ENCODE measurements around the gene AJAP1.

The AJAP1 gene

DNA sequence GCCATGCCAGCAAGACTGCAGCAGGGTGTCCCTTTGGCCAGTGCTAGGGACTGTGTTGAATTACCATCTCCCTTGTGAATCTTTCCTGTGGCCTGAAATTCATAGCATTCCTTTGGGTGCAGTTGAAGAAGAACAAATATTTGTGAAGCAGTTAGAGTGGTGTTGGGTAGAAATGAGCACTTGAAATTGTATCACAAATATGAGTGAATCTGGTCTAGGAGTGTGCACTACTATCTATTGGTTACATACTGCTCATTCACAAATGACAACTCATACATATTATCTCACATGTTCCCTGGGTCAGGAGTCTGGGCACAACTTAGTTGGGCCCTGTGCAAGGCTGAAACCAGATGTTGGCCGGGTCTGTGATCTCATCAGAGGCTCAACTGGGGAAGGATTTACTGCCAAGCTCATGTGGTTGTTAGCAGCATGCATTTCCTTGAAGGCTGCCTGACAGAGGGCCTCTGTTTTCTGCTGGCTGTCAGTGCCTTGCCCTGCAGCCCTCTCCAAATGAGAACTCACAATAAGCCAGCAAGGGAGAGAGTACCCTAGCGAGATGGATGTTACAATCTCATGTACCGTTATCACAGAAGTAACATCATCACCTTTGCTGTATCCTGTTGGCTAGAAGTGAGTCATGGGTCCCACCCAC, 23.8 kb downstream of the AJAP1 start:
- DNase-seq (ENCODE audit: low read depth in 3 of 3, low spot score in 1 of 3): no peak

DNA sequence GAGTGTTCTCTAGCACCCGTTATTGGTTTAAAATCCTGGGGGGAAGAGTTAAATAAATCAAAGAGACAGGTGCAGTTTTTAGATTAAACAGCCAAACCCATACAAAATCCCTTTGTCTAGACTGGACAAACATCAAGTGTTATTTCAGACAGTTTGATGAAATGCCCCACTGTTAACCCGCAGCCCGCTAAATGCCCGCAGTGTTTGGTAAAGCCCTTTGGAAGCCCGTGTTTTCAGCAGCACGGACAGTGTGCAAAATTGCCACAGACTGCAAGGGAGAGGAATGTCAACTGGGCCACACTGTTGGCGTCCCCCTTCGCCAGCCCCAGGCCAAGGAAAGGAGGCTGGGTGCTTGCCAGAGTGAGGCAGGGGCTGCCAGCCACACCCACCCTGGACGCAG, 26.6 kb downstream of the AJAP1 start:
- DNase-seq (ENCODE audit: low read depth in 3 of 3, low spot score in 1 of 3): no peak

DNA sequence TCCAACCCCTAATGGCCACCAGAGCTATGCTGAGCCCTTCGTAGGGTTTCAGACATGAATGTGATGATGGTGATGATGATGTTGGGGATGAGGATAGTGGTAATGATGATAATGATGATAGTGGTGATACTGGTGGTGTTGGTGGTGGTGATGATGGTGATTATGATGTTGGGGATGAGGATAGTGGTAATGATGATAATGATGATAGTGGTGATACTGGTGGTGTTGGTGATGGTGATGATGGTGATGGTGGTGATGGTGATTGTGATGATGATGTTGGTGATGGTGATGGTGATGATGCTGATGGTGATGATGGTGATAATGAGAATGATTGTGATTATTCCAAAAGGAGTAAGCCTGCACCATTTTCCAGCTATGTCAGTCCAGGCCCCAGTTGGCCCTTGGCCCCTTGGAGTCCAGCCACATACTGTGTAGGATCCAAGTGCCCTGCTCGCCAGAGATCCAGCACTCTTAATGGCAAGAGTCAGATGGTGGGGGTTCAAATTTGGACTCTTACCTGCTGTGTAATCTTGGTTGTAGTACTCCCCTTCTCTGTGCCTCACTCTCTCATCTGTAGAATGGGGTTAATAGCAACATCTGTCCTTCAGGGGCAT, 28.3 kb downstream of the AJAP1 start:
- no peak for DNase-seq (ENCODE audit: low read depth in 3 of 3, low spot score in 1 of 3)

GRCh38 chr1:4684136-4684535, 29.7 kb downstream of the AJAP1 start:
- no peak for DNase-seq (ENCODE audit: low read depth in 3 of 3, low spot score in 1 of 3)

DNA sequence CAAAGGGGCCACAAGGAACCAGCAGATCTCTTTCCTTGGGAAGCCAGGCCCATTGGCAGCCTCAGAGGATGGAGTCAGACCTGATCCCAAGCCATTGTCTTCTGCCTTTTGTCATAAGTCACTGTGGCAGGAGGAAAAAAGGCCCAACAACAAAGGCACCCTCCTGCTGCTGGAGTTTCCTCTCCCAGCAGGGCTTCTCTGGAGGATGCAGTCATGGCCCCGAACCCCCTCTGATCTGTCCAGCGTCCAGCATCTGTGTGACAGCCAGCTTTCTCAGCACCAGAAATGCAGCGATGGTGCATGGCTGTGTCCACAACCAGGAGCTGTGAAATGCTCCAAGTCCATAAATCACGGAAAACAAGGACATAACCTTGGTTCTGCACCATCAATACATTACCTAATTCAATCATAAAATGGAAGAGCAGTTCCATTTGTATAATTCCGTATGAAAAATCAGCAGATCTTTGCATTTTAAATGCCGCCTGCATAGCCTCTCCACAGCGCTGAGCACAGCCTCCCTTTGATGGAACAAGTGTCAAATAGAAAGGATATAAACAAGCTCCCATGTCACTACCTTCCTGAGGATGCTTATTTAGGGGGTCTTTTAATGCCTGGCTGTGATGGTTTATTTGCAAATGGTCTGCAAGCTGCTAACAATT, 30.6 kb downstream of the AJAP1 start:
- no peak for DNase-seq (ENCODE audit: low read depth in 3 of 3, low spot score in 1 of 3)

DNA sequence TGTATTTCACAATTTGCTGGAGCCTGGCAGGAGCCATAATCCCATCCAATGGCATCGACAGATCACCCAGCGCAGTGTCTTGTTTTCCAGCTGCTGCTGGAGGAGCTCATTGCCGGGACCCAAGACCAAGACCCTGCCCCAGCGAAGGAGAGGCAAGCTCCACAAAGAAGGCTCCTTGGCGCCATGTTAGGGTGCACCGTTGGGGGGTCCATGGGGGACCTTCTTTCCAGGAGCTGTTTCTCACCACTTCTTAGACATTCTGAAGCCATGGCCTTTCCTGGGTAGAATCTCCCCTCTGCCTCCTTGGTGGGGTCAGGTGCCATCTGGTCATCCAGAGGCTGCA, 31.1 kb downstream of the AJAP1 start:
- DNase-seq (ENCODE audit: low read depth in 3 of 3, low spot score in 1 of 3): no peak

GRCh38 chr1:4687943-4688342, 33.5 kb downstream of the AJAP1 start:
- no peak for DNase-seq (ENCODE audit: low read depth in 3 of 3, low spot score in 1 of 3)

DNA sequence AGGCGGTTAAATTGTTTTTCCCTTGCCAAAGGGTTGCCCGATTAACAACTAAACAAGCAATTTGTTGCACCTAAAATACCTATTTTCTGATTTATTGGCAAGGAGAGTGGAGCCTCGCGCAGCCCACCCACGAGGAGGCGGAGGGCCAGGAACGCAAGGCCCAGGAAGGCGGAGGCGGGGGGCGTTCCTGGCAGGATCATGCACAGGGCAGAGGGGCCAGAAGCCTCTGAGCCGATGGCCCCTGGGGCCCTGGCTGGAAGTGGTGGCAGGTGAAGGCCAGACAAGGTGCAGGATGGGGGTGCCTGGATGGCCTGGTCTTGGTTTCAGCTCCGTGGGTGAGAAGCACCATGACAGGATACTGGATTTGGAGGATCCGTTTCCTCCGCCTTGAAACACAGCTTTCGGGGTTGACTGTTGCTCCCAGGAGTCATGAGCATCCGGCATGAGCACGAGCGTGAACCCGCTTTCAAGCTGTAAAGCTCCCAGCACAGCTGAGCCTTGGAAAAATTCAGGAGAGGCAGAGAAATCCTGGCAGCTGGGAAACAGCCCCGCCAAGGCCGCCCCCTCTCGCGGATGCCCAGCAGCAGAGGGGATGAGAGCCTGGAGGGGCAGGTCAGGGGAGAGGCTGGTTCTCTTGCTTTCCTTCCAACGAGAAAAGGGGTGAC, 35.0 kb downstream of the AJAP1 start:
- no peak for DNase-seq (ENCODE audit: low read depth in 3 of 3, low spot score in 1 of 3)

- DNase-seq (ENCODE audit: low read depth in 3 of 3, low spot score in 1 of 3): no peak
Measured at GRCh38 chr1:4689941-4690635, 35.7 kb downstream of the AJAP1 start.

DNA sequence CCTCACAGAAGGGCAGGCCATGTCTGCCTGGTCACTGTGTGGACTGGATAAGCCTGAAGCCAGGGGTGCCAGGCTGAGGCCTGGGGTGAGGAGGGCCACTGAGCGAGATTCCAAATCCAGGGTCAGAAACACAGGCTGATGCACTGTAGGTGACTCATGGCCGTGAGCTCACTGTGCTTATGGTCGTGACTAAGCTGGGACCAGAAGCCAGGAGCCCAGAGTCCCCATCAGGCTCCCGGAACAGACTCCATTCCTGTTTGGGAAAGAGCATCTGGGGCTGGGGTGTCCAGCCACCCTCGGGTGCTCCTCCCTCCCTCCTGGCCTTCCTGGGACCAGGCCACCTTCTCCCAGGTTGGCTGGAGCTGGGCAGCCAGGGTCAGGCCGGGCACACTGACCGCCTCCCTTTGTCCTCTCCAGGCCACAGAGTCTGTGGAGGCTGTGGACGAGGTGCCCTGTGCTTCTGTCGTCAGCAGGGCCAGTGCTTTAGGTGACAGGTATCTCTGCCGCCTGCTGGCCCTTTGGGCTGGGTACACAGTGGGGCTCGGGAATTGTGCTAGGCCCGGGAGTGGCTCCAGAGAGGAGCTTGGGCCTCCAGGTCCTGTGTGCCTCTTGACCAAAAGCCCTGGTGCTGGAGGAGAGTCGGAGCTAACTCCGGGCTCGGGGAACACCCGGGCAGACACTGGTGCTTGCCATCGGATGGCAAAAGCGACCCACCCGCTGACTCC, 36.7 kb downstream of the AJAP1 start:
- DNase-seq (ENCODE audit: low read depth in 3 of 3, low spot score in 1 of 3): no peak

DNA sequence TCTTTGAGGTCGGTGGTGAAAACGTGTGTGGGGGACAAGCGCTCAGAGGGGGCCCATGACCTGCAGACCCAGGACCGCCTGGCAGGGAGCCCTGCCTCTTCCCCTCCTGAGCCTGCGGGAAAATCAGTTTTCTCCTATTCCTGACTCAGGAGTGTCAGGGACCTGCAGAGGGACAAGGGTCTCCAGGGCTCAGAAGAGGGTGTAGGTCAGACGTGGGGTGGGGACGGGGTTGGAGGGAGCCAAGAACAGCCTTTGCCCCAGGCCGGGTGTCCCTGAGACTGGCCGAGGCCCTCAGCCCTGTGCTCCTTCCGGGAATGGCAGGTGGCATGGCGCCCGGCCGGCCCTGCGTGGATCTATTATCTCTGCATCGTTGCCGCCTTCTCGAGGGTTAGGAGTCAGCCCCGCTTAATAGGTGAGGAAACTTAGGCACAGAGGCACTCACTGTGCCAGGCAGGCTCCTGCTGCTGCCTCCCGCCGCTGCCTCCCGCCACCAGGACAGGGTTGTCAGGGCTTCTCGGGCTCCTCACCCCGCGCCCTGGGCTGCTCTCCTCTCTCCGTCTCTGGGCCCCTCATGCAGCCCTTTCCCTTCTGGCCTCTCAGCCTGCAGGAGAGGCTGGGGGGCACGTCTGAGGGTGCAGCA, 37.5 kb downstream of the AJAP1 start:
- DNase-seq (ENCODE audit: low read depth in 3 of 3, low spot score in 1 of 3): no peak

DNA sequence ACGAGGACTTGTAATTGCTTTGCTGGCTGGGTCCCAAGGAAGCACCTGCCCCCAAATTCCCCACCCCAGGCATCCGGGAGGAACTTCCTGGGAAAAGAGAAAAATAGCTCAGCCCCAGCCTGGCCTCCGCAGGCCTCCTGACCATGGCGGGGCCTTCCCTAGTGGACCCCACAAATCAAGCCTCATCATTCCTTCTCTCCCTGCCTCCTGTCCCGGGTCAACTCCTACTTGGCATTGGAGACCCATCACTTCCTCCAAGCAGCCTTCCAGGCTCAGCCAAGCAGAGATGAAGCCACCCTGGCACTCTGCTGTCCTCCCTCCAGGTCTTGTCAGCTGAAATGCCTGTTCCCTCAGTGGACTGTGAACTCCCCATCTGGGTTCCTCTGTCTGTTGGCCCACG, 38.0 kb downstream of the AJAP1 start:
- no peak for DNase-seq (ENCODE audit: low read depth in 3 of 3, low spot score in 1 of 3)

DNA sequence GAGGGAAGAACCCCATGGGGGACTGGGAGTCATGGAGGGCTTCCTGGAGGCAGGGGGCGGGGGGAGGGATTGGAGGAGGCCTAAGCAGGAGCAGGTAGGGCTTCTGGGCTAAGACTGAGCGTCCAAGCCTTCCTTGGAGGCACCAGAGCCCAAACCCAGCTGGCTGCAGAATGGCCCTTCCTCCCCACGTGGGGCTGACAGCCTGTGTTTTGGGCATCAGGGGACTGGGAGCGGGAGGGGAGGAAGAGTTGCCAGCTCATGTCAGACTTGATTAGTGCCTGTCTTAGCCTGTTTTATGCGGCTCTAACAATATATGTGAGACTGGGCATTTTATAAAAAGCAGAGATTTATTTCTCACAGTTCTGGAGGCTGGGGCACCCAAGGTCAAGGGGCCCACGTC, 38.9 kb downstream of the AJAP1 start:
- no peak for DNase-seq (ENCODE audit: low read depth in 3 of 3, low spot score in 1 of 3)

GRCh38 chr1:4693891-4694290, 39.5 kb downstream of the AJAP1 start:
- DNase-seq (ENCODE audit: low read depth in 3 of 3, low spot score in 1 of 3): no peak

DNA sequence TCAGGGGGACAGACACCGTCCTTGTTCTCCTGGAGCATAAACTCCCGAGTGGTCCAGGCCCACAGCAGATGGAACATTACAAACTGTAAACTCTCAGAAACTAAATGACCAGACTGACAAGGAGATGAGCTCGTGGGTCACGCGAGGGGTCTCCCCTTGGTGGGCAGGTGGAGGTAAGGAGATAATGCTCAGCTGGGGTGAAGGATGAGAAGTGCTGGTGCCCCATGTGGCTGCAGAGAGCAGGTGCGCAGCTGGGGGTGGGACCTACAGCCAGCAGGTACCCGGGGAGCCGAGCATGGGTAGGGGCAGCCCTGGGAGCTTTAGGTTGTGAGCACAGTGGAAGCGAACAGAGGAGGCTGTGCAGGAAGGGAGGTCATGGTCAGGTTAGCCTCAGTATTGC, 40.1 kb downstream of the AJAP1 start:
- DNase-seq (ENCODE audit: low read depth in 3 of 3, low spot score in 1 of 3): no peak

DNA sequence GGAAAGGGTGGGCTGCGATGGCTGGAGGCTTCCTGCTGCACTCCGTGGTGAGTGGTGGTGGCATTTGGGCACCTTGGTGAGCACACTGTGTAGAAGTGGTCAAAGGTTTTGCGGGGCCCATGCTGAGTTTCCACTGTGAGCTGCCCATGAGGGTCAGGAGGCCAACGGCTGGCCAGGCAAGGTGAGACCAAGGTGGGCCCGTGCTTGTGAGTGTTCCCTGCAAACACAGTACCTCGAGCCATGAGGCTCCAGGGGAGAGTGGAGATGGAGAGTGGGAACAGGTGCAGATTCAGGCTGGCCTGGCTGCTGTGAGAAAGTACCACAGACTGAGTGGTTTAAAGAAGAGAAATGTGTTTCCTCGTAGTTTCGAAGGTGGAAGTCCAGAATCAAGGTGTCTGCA, 40.8 kb downstream of the AJAP1 start:
- DNase-seq (ENCODE audit: low read depth in 3 of 3, low spot score in 1 of 3): no peak

GRCh38 chr1:4696161-4696745, 41.8 kb downstream of the AJAP1 start:
- no peak for DNase-seq (ENCODE audit: low read depth in 3 of 3, low spot score in 1 of 3)

DNA sequence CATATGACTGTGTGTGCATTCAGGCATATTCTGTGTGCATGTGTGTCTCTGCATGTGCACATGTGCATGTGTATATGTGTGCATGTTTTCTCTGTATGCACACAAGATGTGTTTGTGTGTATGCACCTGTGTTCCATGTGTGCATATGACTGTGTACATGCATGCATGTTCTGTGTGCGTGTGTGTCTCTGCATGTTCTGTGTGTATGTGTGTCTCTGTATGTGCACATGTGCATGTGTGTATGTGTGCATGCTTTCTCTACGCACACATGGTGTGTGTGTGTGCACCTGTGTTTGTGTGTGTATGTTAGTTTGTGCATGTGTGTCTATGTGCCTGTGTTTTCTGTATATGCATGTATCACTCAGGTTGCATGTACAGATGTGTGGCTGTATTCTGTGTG, 42.3 kb downstream of the AJAP1 start:
- no peak for DNase-seq (ENCODE audit: low read depth in 3 of 3, low spot score in 1 of 3)

GRCh38 chr1:4697801-4698200, 43.4 kb downstream of the AJAP1 start:
- no peak for DNase-seq (ENCODE audit: low read depth in 3 of 3, low spot score in 1 of 3)

GRCh38 chr1:4698911-4699310, 44.5 kb downstream of the AJAP1 start:
- no peak for DNase-seq (ENCODE audit: low read depth in 3 of 3, low spot score in 1 of 3)
